H9 (cell line): ENCODE measurements around the gene KIT. TPM values are rescaled to one million over a fixed set of nuclear protein-coding genes. Genes with fewer than 3 reads are reported as not detected.

Experiments
- DNase-seq: peaks from one replicate; pipeline ENCODE4 v3.0.0-alpha.2; 2017
- H2AFZ ChIP-seq: one replicate; pipeline ENCODE4 v1.6.1; 2013; ENCODE audit warnings: mild to moderate bottlenecking, low read length, control low read depth, moderate library complexity
- H2AK5ac ChIP-seq: 2 replicates; pipeline ENCODE4 v1.6.1; 2013; ENCODE audit warnings: low read length, control low read depth, mixed read lengths; ENCODE audit not compliant: insufficient read length
- H2BK120ac ChIP-seq: one replicate; pipeline ENCODE4 v1.6.1; 2013; ENCODE audit warnings: low read depth, mild to moderate bottlenecking, low read length, control low read depth, inconsistent platforms; ENCODE audit not compliant: poor library complexity, severe bottlenecking
- H2BK12ac ChIP-seq: 2 replicates; pipeline ENCODE4 v1.6.1; 2013; ENCODE audit warnings: low read length, control low read depth, mixed read lengths, low read depth; ENCODE audit not compliant: insufficient read length
- H2BK15ac ChIP-seq: 2 replicates; pipeline ENCODE4 v1.6.1; 2013; ENCODE audit warnings: low read depth, low read length, control low read depth
- H2BK20ac ChIP-seq: one replicate; pipeline ENCODE4 v1.6.1; 2013; ENCODE audit warnings: low read depth, mild to moderate bottlenecking, low read length, control low read depth, inconsistent platforms; ENCODE audit not compliant: poor library complexity, severe bottlenecking
- H2BK5ac ChIP-seq: 2 replicates; pipeline ENCODE4 v1.6.1; 2013; ENCODE audit warnings: low read length, control low read depth, mixed read lengths; ENCODE audit not compliant: insufficient read length
- H3K14ac ChIP-seq: 2 replicates; pipeline ENCODE4 v1.6.1; 2013; ENCODE audit warnings: low read length, control low read depth; ENCODE audit not compliant: insufficient read depth
- H3K18ac ChIP-seq: 2 replicates; pipeline ENCODE4 v1.6.1; 2013; ENCODE audit warnings: low read depth, mild to moderate bottlenecking, mixed read lengths, low read length, control low read depth; ENCODE audit not compliant: insufficient read length
- H3K23ac ChIP-seq: 2 replicates; pipeline ENCODE4 v1.6.1; 2013; ENCODE audit warnings: low read length, control low read depth, mixed read lengths, low read depth; ENCODE audit not compliant: insufficient read length
- H3K23me2 ChIP-seq: 2 replicates; pipeline ENCODE4 v1.6.1; 2013; ENCODE audit warnings: low read depth, mild to moderate bottlenecking, mixed read lengths, low read length, control low read depth; ENCODE audit not compliant: insufficient read length, poor library complexity, severe bottlenecking
- H3K27ac ChIP-seq: 2 replicates; pipeline ENCODE4 v1.5.1; 2013; ENCODE audit warnings: low read length, control low read depth, mixed read lengths, low read depth; ENCODE audit not compliant: insufficient read length
- H3K27me3 ChIP-seq: 2 replicates; pipeline ENCODE4 v1.6.1; 2013; ENCODE audit warnings: low read length, control low read depth, inconsistent platforms; ENCODE audit not compliant: insufficient read depth
- H3K4ac ChIP-seq: 2 replicates; pipeline ENCODE4 v1.6.1; 2013; ENCODE audit warnings: low read depth, mild to moderate bottlenecking, control low read depth, inconsistent platforms, low read length, moderate library complexity
- H3K4me1 ChIP-seq: 2 replicates; pipeline ENCODE4 v1.6.1; 2013; ENCODE audit warnings: low read length, control low read depth, inconsistent platforms; ENCODE audit not compliant: insufficient read depth
- H3K4me2 ChIP-seq: 2 replicates; pipeline ENCODE4 v1.6.1; 2013; ENCODE audit warnings: low read length, control low read depth, mixed read lengths; ENCODE audit not compliant: insufficient read length, insufficient read depth
- H3K56ac ChIP-seq: 2 replicates; pipeline ENCODE4 v1.6.1; 2013; ENCODE audit warnings: low read depth, mild to moderate bottlenecking, mixed read lengths, low read length, control low read depth; ENCODE audit not compliant: insufficient read length
- H3K79me1 ChIP-seq: 2 replicates; pipeline ENCODE4 v1.6.1; 2013; ENCODE audit warnings: low read depth, mild to moderate bottlenecking, moderate library complexity, low read length, control low read depth, inconsistent platforms; ENCODE audit not compliant: insufficient read depth, poor library complexity, severe bottlenecking
- H3K79me2 ChIP-seq: 2 replicates; pipeline ENCODE4 v1.6.1; 2013; ENCODE audit warnings: low read length, control low read depth, inconsistent platforms; ENCODE audit not compliant: insufficient read depth
- H3K9ac ChIP-seq: 2 replicates; pipeline ENCODE4 v1.6.1; 2013; ENCODE audit warnings: low read length, control low read depth, mixed read lengths; ENCODE audit not compliant: insufficient read length; ENCODE audit errors: extremely low read depth
- H3K9me3 ChIP-seq: one replicate; pipeline ENCODE4 v1.6.1; 2013; ENCODE audit warnings: low read depth, low read length, inconsistent platforms; ENCODE audit not compliant: control insufficient read depth
- H3T11ph ChIP-seq: one replicate; pipeline ENCODE4 v1.6.1; 2013; ENCODE audit warnings: mild to moderate bottlenecking, low read length, control low read depth, inconsistent platforms
- H4K20me1 ChIP-seq: one replicate; pipeline ENCODE4 v1.6.1; 2013; ENCODE audit not compliant: control insufficient read depth, insufficient read length, insufficient read depth
- H4K5ac ChIP-seq: 2 replicates; pipeline ENCODE4 v1.6.1; 2013; ENCODE audit warnings: low read depth, mild to moderate bottlenecking, mixed read lengths, low read length, control low read depth; ENCODE audit not compliant: insufficient read length
- H4K8ac ChIP-seq: replicated peaks from 2 replicates; pipeline ENCODE4 v1.6.1; 2013; ENCODE audit warnings: low read length, control low read depth, mixed read lengths, low read depth; ENCODE audit not compliant: insufficient read length
- H4K91ac ChIP-seq: 2 replicates; pipeline ENCODE4 v1.6.1; 2013; ENCODE audit warnings: low read depth, mild to moderate bottlenecking, moderate library complexity, mixed read lengths, low read length, control low read depth; ENCODE audit not compliant: insufficient read length
- H3K27ac Mint-ChIP-seq, 3 experiments: 2 replicates in 2 of 3; 3 replicates in 1 of 3; pipeline ENCODE4 v1.8.0; 2020 to 2021; ENCODE audit warnings: mixed read lengths in 3 of 3, mild to moderate bottlenecking in 1 of 3, moderate library complexity in 1 of 3
- H3K27me3 Mint-ChIP-seq: 2 replicates; pipeline ENCODE4 v1.8.0; 2021; ENCODE audit warnings: low read depth, mild to moderate bottlenecking, moderate library complexity, mixed read lengths
- H3K36me3 Mint-ChIP-seq, 3 experiments: 2 replicates in 2 of 3; 3 replicates in 1 of 3; pipeline ENCODE4 v1.8.0; 2020 to 2021; ENCODE audit warnings: low read depth in 3 of 3, mixed read lengths in 3 of 3; ENCODE audit not compliant: insufficient read depth in 1 of 3
- H3K4me1 Mint-ChIP-seq, 2 experiments: 2 replicates each; pipeline ENCODE4 v1.8.0; 2020; ENCODE audit warnings: mixed read lengths in 2 of 2
- H3K4me3 Mint-ChIP-seq, 2 experiments: 2 replicates in 1 of 2; 3 replicates in 1 of 2; pipeline ENCODE4 v1.8.0; 2020 to 2021; ENCODE audit warnings: mild to moderate bottlenecking in 2 of 2, mixed read lengths in 2 of 2, moderate library complexity in 1 of 2
- H3K9me3 Mint-ChIP-seq, 2 experiments: 2 replicates in 1 of 2; 3 replicates in 1 of 2; pipeline ENCODE4 v1.8.0; 2020; ENCODE audit warnings: mild to moderate bottlenecking in 2 of 2, mixed read lengths in 2 of 2, moderate library complexity in 1 of 2
- CTCF ChIP-seq: fragments of 200-600 bp; sonication (generic); conservative IDR thresholded peaks from 3 replicates; pipeline ENCODE4 v1.8.0; 2021; ENCODE audit warnings: antibody characterized with exemption, mild to moderate bottlenecking
- WGBS: extraction: QIAGEN DNeasy Blood & Tissue Kit; methylation state at CpG from one replicate; pipeline ENCODE4 v1.1.7; 2013; ENCODE audit warnings: missing lambda C conversion rate, low lambda C conversion rate, mixed read lengths; ENCODE audit not compliant: insufficient read length; ENCODE audit errors: extremely low coverage; 5-methylcytosine and 5-hydroxymethylcytosine counted together
- total RNA-seq: library from RNA; stranded (reverse); gene quantifications from 2 replicates; pipeline ENCODE4 v1.2.1, GENCODE V29; 2021

KIT gene
- total RNA-seq, 1 experiment from 2014 or later = 6.7 TPM

GRCh38 chr4:54643958-54644751 is 13.6 kb upstream of the KIT start:
- Histone ChIP-seq H4K5ac (no peak overlapping the region), H3K56ac (no peak overlapping the region), H4K91ac (no peak overlapping the region), H3K27ac (no peak overlapping the region), H2BK120ac (no peak overlapping the region), H3K9me3 (no peaks in the 10 kb centered on the region), H3K18ac (no peak overlapping the region), H2BK12ac (no peak overlapping the region), H3K4ac (no peak overlapping the region), H3K4me2 (no peak overlapping the region), H4K8ac (no peak overlapping the region), H2AK5ac (no peak overlapping the region), H3K23me2 (no peaks in the 10 kb centered on the region), H2BK20ac (no peak overlapping the region), H3K79me1 (no peaks in the 10 kb centered on the region), H3K79me2 (no peaks in the 10 kb centered on the region), H3T11ph (no peak overlapping the region), H3K4me1 (no peaks in the 10 kb centered on the region; the same call in 1 of the 2 replicates), H2BK5ac (no peak overlapping the region), H3K23ac (no peak overlapping the region), H3K27me3 (no peaks in the 10 kb centered on the region), H2AFZ (no peak overlapping the region), H3K14ac (no peak overlapping the region), H2BK15ac (no peak overlapping the region), H3K9ac (no peak overlapping the region), H4K20me1 (no peaks in the 10 kb centered on the region)
- Mint-ChIP-seq H3K36me3 (no peaks in the 10 kb centered on the region), H3K27ac (no peak overlapping the region), H3K27me3 (no peaks in the 10 kb centered on the region), H3K4me3 (no peak overlapping the region), H3K9me3 (no peaks in the 10 kb centered on the region; a peak in 1 of 5 replicates), H3K4me1 (peaks cover 4% of the 10 kb centered on the region in 2 experiments)
- DNase-seq = no peak
- no CpG with 5 or more reads among the region's 6 CpGs for WGBS
- TF ChIP-seq CTCF = no peak
